Activated gamma-delta T cell treated with anti-CD3 and anti-CD28 coated beads, Interleukin-2, amount 50 U/mL, for 16 hours (primary cell): ENCODE results near the gene ORMDL2.
"Not testable (repeated sequence)": the region's sequence is repeated elsewhere in the genome, so short reads cannot be mapped to it uniquely, and the experiment has no call there.

Source experiments
- DNase-seq: peaks from one replicate; pipeline ENCODE4 v3.0.0-alpha.2; 2020; ENCODE audit warnings: low read depth

ORMDL2 gene

DNA sequence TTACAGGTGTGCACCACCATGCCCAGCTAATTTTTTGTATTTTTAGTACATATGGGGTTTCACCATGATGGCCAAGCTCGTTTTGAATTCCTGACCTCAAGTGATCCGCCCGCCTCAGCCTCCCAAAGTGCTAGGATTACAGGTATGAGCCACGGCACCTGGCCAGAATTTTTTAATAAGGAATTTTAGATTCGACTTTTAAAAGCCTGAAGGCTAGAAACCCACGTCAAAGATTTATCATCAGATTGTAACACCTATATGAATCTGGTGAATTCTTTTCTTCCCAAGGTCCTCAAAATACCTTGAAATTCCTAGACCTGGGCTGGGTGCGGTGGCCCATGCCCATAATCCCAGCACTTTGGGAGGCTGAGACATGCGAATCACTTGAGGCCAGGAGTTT, 43.6 kb downstream of the ORMDL2 start:
- no peak for DNase-seq

GRCh38 chr12:55861871-55862270, 44.0 kb downstream of the ORMDL2 start:
- DNase-seq, result no peak

DNA sequence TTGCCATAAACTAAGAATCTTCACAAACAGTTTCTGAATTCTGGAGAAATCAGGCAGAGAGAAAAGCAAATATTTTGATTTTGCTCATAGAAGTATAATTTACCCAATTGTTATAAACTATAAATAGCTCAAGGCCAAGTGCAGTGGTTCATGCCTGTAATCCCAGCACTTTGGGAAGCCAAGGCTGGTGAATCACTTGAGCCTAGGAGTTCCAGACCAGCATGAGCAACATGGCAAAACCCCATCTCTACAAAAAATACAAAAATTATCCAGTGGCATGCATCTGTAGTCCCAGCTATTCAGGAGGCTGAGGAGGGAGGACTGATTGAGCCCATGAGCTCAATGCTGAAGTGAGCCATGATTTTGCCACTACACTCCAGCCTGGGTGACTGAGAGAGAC, 44.4 kb downstream of the ORMDL2 start:
- DNase-seq, result no peak

DNA sequence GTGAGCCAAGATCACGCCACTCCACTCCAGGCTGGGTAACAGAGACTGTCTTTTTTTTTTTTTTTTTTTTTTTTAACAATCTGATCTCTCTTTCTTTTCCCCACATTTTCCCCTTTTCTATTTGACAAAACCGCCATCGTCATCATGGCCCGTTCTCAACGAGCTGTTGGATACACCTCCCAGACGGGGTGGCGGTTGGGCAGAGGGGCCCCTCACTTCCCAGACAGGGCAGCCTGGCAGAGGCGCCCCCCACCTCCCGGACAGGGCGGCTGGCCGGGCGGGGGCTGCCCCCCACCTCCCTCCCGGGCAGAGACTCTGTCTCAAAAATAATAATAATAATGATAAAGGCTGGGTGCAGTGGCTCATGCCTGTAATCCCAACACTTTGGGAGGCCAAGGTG, 45.1 kb downstream of the ORMDL2 start:
- not testable (repeated sequence) for DNase-seq

- DNase-seq, result no peak
Measured at GRCh38 chr12:55865327-55865726, 47.5 kb downstream of the ORMDL2 start.

DNA sequence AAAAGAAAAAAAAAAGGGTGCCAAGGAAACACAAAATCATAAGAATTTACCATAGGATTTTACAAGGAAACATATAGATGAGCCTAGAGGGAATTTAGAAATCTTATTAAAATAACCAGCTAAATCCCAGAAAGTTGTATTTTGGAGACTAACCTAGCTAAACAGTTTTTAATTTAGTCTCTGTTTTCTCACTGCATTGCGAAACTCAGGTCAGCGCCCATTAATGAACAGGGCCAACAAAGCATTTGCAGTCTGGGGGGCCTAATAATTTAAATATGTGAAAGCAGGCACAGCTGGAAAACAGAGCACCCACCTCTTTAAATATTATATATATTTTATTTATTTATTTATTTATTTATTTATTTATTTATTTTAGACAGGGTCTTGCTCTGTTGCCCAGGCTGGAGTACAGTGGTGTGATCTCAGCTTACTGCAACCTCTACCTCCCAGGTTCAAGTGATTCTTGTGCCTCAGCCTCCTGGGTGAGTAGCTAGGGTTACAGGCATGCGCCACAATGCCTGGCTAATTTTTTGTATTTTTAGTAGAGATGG, 48.7 kb downstream of the ORMDL2 start:
- DNase-seq, result not testable (repeated sequence)
